ENCODE results near the gene CYP4F2.

Gene CYP4F2

DNA sequence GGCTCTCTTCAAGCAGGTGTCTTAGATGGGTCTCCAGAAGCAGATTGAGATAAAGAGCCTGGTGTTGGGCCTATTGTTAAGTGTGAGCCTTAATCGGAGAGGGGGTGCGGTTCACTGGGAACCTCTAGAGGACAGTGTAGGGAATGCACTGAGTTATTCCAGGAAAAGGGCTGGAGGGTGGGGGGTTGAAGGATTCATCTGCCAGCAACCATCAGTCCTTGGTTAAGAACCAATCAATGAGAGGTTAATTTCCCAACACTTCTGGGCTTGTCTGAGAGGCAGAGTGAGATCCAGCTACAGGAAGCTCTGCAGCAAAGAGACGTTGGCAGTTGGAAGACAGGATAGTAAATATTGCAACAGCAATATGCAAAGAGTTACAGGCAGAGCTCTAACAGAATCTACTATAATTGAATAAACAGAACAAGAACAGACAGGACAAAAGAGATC, 28.7 kb downstream of the CYP4F2 start:
- no peak overlapping the region for H3K27ac Mint-ChIP-seq
- H3K4me3 Mint-ChIP-seq, result no peak overlapping the region
- no peak for DNase-seq
- H3K27me3 Mint-ChIP-seq (ENCODE audit: low read depth, poor library complexity), result no peaks in the 10 kb centered on the region
- no peaks in the 10 kb centered on the region for H3K36me3 Mint-ChIP-seq (ENCODE audit: low read depth)
- no peaks in the 10 kb centered on the region for H3K4me1 Mint-ChIP-seq
- TF ChIP-seq, protein P1, sequence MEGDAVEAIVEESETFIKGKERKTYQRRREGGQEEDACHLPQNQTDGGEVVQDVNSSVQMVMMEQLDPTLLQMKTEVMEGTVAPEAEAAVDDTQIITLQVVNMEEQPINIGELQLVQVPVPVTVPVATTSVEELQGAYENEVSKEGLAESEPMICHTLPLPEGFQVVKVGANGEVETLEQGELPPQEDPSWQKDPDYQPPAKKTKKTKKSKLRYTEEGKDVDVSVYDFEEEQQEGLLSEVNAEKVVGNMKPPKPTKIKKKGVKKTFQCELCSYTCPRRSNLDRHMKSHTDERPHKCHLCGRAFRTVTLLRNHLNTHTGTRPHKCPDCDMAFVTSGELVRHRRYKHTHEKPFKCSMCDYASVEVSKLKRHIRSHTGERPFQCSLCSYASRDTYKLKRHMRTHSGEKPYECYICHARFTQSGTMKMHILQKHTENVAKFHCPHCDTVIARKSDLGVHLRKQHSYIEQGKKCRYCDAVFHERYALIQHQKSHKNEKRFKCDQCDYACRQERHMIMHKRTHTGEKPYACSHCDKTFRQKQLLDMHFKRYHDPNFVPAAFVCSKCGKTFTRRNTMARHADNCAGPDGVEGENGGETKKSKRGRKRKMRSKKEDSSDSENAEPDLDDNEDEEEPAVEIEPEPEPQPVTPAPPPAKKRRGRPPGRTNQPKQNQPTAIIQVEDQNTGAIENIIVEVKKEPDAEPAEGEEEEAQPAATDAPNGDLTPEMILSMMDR (IDR thresholded peaks at IDR 0.05), result no peak
- H3K9me3 Mint-ChIP-seq, result peaks cover 86% of the 10 kb centered on the region

DNA sequence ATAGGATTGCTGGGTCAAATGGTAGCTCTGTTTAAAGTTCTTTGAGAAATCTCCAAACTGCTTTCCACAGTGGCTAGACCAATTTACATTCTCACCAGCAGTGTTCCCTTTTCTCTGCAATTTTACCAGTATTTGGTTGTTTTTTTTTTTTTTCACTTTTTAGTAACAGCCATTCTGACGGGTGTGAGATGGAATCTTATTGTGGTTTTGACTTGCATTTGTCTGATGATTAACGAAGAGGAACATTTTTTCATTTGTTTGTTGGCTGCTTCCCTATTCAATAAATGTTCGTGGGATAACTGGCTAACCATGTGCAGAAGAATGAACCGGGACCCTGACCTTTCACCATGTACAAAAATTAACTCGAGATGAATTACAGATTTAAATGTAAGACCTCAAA, 31.2 kb downstream of the CYP4F2 start:
- no peaks in the 10 kb centered on the region for H3K36me3 Mint-ChIP-seq (ENCODE audit: low read depth)
- TF ChIP-seq, protein P1 (IDR thresholded peaks at IDR 0.05), result no peak
- no peaks in the 10 kb centered on the region for H3K4me1 Mint-ChIP-seq
- no peak overlapping the region for H3K27ac Mint-ChIP-seq
- peaks cover 84% of the 10 kb centered on the region for H3K9me3 Mint-ChIP-seq
- DNase-seq, result no peak
- H3K4me3 Mint-ChIP-seq, result no peak overlapping the region
- H3K27me3 Mint-ChIP-seq (ENCODE audit: low read depth, poor library complexity), result no peaks in the 10 kb centered on the region

DNA sequence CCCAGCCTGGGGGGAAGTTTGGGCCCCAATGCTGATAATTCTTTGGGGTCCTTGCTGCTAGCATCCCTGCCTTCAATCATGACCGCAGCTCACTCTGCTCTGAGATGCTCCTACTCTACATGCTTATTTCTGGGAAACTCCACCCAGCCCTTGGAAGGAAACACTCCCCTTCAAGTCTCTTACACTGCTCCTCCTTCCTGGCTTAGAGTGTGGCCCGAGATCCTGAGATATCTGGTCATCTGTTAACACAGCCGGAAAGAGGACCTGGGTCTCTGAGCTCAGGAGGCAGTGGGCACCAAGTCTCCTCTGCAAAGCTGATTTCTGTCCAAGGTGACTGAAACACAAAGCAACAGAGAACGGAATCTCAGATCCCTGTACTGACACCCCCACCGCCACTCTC, 33.0 kb downstream of the CYP4F2 start:
- no peak overlapping the region for H3K4me3 Mint-ChIP-seq
- no peaks in the 10 kb centered on the region for H3K27me3 Mint-ChIP-seq (ENCODE audit: low read depth, poor library complexity)
- H3K4me1 Mint-ChIP-seq, result no peaks in the 10 kb centered on the region
- DNase-seq, result no peak
- no peak overlapping the region for H3K27ac Mint-ChIP-seq
- TF ChIP-seq, protein P1 (IDR thresholded peaks at IDR 0.05), result no peak
- peaks cover 83% of the 10 kb centered on the region for H3K9me3 Mint-ChIP-seq
- H3K36me3 Mint-ChIP-seq (ENCODE audit: low read depth), result no peaks in the 10 kb centered on the region

DNA sequence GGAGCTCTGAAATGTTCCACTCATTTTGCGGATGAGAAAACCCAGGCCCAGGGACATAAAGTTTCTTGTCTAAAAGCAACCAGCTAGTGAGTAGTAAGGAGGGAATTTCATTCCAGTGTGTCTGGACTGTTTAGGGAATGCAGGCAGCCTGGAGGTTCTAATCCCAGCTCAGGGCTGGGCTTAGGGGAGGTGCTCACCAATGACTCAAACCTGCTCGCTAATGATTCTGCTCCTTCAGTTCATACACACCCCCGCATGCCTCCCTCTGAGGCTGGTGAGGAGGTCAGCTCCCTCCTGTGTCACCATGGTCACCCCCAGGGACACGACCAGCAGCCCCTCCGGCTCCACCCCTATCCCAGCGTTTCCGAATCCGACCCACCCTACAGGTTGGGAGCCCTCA, 34.6 kb downstream of the CYP4F2 start:
- Mint-ChIP-seq H3K27ac (no peak overlapping the region), H3K4me3 (no peak overlapping the region), H3K36me3 (ENCODE audit: low read depth) (no peaks in the 10 kb centered on the region), H3K9me3 (peaks cover 82% of the 10 kb centered on the region), H3K4me1 (no peaks in the 10 kb centered on the region), H3K27me3 (ENCODE audit: low read depth, poor library complexity) (no peaks in the 10 kb centered on the region)
- no peak for DNase-seq
- TF ChIP-seq, protein P1 (IDR thresholded peaks at IDR 0.05), result no peak

DNA sequence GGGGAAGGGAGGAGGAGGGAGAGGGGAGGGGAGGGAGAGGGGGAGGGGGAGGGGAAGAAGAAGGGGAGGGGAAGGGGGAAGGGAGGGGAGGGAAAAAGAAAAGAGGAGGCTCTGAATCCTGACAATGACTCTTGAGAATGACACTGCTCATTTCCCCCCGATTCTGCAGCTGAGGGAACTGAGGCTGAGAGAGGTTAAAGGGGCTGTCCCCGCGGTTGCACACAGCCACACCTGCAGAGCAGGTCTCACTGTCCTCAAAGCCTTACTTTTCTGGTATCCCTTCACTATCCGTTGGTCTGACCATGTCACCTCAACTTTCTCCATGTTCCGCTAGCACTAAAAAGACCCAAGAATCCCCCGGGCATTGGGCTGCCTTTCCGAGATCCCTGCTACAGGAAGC, 35.4 kb downstream of the CYP4F2 start:
- no peaks in the 10 kb centered on the region for H3K4me1 Mint-ChIP-seq
- H3K9me3 Mint-ChIP-seq, result peaks cover 77% of the 10 kb centered on the region
- DNase-seq, result no peak
- TF ChIP-seq, protein P1 (IDR thresholded peaks at IDR 0.05), result no peak
- no peak overlapping the region for H3K4me3 Mint-ChIP-seq
- no peaks in the 10 kb centered on the region for H3K27me3 Mint-ChIP-seq (ENCODE audit: low read depth, poor library complexity)
- no peak overlapping the region for H3K27ac Mint-ChIP-seq
- no peaks in the 10 kb centered on the region for H3K36me3 Mint-ChIP-seq (ENCODE audit: low read depth)

GRCh38 chr19:15860522-15860921, 37.4 kb downstream of the CYP4F2 start:
- H3K36me3 Mint-ChIP-seq (ENCODE audit: low read depth), result no peaks in the 10 kb centered on the region
- H3K27me3 Mint-ChIP-seq (ENCODE audit: low read depth, poor library complexity), result no peaks in the 10 kb centered on the region
- H3K9me3 Mint-ChIP-seq, result peaks cover 79% of the 10 kb centered on the region
- no peak overlapping the region for H3K27ac Mint-ChIP-seq
- DNase-seq, result no peak
- H3K4me1 Mint-ChIP-seq, result no peaks in the 10 kb centered on the region
- TF ChIP-seq, protein P1 (IDR thresholded peaks at IDR 0.05), result no peak
- no peak overlapping the region for H3K4me3 Mint-ChIP-seq

All from nephron progenitor cell (in vitro differentiated cells).